GM19455 (cell line): Measurements from ENCODE around the gene PAQR5.

Experiments
- ATAC-seq: cut with Tn5 transposase; IDR thresholded peaks from one replicate; pipeline ENCODE4 v1.9.1; 2021; ENCODE audit not compliant: unreplicated experiment

Gene PAQR5

DNA sequence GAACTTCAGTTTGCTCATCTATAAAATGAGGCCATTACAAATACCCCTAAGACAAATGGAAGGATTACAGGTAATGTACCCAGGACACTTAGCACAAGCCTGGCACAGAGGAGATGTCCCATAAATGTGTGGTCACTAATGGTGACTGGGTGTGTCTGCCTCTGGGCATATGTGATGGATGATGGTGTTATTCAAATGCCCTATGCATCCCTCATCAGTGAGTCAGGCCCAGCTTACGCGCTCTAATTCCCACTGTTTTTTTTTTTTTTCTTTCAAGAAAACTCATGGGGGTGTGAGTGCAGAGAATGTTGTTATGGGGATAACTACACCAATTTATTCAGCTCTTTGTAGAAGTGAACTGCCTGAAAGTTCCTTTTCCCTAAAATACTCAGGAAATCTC is 91.9 kb downstream of the PAQR5 start:
- ATAC-seq: no peak

- ATAC-seq: no peak
Observed at GRCh38 chr15:69391046-69391757, 92.5 kb downstream of the PAQR5 start.

GRCh38 chr15:69392352-69392751 is 93.6 kb downstream of the PAQR5 start:
- ATAC-seq: no peak

DNA sequence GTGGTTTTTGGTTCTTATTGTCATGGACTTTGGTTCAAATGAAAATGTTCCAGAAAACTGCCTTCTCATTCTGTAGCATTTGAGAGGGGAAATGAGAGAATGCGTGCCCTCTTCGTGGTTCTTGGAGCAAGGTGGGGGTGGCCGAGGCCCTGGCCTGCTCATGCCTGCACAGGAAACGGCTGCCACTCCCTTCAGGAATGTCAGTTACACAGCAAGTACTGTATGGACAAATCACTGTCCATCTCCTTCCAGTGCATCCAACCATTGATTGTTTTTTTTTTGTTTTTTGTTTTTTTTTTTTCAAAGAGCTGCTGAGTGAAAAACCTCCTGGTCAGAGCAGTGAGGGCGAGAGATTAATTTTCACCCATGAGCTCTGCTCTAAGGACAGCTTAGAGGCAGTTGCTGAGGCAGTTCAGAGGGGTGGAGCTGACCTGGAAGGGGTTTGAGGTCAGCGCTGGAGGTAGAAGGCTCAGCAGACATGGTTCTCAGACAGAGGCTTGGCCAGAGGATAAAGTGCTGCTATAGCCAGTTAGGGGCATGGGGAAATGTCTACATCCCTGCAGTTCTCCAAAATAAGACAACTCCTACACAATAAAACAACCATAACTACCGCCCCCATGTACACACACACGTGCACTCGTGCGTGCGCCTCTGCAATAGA is 95.2 kb downstream of the PAQR5 start:
- no peak for ATAC-seq

DNA sequence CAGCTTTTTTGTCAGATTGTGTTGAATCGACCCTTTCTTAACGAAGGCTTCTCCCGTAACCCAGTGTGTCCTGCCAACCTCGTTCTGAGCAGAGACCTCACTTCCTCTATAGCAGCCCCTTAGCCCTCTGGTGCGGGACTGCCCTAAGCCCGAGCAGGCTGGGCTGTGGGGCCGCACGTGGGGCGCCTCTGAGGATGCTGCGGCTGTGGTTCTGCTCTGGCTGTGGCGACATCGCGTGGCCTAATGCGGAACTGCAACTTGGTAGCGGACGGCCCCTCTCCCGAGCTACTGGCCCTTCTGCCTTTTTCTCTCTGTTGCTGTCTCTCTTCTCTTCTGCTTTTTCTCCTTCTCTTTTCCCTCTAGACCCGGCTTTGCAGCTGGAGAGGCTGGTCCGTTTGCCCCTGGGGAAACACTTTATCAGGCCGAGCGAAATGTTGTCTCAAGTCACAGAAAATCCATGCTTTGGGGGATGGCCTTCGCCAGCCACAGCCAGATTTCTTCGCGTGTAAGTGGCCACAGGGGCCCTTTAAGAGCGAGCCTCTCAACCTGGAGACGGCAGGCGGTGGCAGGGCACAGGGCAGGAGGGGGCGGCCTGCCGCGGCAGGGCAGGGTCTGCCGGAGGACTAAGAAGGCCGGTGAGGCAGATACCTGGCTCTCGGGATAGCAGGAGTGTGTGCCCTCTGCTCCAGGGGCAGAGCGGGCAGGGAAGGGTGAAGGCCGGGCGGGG is 96.0 kb downstream of the PAQR5 start:
- peak; percentile 55 for ATAC-seq

- ATAC-seq: no peak
Observed at GRCh38 chr15:69395460-69395859, 96.7 kb downstream of the PAQR5 start.

GRCh38 chr15:69395991-69396390 is 97.3 kb downstream of the PAQR5 start:
- no peak for ATAC-seq

DNA sequence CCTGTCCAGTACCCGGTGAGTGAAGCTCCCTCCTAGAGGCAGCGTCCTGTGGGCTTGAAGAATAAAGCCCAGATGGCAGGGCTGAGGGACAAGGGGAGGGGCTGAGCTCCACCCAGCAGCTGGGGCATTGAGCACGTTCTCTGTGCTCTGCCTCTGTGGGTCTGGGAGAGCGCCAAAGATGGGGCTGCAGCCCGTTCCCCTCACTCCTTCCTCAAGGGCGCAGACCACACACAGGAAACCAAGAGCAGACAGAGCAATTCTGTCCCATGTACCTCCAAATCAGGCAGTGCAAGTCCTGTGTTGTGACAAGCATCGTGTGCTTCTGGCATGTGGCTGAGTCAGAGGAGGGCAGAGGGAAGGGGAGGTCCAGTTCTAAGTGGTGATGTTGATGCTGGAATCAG is 99.8 kb downstream of the PAQR5 start:
- no peak for ATAC-seq

- ATAC-seq: no peak
Observed at GRCh38 chr15:69400850-69401249, 102.1 kb downstream of the PAQR5 start.

DNA sequence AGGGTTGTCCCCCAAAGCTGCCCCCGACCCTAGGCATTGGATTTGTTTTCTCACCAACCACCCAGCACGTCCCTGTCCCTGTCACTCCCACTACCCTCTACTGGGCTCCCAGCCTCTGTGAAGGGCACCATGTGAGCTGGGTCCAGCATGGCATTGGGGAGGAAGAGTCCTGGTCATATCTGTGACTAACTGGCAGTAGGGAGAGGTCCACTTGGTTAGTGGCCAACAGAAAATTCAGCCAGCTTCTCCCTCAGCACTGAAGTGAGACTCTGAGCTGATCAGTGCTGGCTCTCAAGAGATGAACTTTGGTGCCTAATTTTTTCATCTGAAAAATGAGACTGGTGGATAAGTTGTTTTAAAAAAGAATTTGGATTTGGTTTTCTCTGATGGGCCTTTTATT is 104.1 kb downstream of the PAQR5 start:
- ATAC-seq: no peak

DNA sequence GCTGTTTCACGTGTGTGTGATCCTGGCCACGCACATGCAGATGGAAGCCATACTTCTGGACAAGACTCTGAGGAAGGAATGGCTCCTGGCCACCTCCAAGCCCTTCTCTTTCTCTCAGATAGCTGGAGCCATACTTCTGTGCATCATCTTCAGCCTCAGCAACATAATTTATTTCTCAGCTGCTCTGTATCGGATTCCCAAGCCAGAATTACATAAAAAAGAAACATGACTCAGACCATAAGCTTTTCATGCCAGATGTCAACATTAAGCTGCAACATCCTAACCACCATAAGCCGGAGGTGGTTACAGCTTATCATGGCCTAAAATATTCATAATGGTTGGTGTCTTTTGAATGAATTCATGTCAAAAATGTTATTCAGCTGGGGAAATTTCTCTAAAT is 104.9 kb downstream of the PAQR5 start:
- no peak for ATAC-seq

- no peak for ATAC-seq
Observed at GRCh38 chr15:69405110-69405509, 106.4 kb downstream of the PAQR5 start.

DNA sequence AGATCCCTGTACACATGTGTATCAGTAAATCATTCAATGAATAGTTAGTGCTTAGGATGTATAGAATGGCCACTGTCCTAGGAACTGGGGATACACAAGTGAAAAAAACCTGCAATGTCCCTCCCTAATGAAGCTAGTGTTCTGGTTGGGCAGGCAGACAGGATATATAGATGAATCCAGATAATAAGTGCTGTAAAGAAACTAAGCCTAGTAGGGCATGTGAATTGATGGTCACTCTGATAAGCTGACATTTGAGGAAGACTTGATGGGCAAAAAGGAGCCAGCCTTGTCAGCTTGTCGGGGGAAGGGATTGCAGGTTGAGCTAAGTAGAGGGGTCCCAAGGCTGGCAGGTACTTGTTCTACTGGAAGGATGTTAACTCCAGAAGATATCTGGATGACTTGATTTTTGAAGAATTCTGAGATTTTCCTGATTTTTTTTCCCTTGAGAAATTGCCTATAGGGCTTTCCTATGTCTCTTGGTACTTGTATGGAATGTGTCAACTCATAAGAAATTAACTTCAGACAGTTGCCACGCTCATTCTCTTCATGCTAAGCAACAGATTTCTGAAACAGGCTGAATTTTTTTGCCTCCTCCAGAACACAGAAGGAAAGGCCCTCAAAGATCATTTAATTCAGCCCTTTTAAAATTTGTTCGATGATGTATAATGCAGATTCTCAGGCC is 109.1 kb downstream of the PAQR5 start:
- ATAC-seq: no peak

GRCh38 chr15:69408841-69409240 is 110.1 kb downstream of the PAQR5 start:
- ATAC-seq: no peak

- no peak for ATAC-seq
Observed at GRCh38 chr15:69410248-69410874, 111.6 kb downstream of the PAQR5 start.

DNA sequence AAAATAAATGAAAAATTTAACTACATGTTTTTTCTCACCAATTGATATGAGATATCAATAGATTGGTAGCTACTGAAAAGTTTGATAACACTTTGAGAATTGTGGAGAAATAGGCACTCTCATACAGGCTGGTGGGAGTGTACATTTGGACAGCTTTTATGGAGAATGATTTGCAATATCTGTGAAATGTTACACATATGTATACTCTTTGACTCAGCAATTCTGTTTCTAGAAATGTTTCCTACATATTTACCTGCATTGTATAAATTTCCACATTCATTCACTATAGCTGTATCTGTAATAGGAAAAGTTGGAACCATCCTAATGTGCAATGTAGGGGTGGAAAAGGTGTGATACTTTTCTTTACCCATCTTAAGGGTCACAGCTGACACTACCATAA is 113.6 kb downstream of the PAQR5 start:
- no peak for ATAC-seq

GRCh38 chr15:69412701-69413100 is 114.0 kb downstream of the PAQR5 start:
- ATAC-seq: no peak

GRCh38 chr15:69413822-69414700 is 115.3 kb downstream of the PAQR5 start, which contains the start of gene KIF23:
KIF23 (plus strand) TSS chr15:69414349; CDS start chr15:69414466, 117 bp downstream.
- peak; percentile 94 for ATAC-seq

- ATAC-seq: peak; percentile 43
Observed at GRCh38 chr15:69414701-69415167, 116.0 kb downstream of the PAQR5 start.

GRCh38 chr15:69415381-69415780 is 116.7 kb downstream of the PAQR5 start:
- ATAC-seq: no peak
